Ovary (tissue), 3 donors: ENCODE measurements around the gene GLI3.

Experiments
- EP300 ChIP-seq: sonication (generic); formaldehyde crosslinking; IDR thresholded peaks from one replicate; pipeline ENCODE4 v1.6.1; 2017; ENCODE audit warnings: antibody characterized with exemption
- TF ChIP-seq, protein P1 (sequence below), 3 donors: fragments of 450-650 bp in 2 of 3; fragments of 200-600 bp in 1 of 3; IDR thresholded peaks; one replicate each; pipeline versions ENCODE4 v1.5.1 to v1.8.0; 2016 to 2022; ENCODE audit warnings: antibody characterized with exemption in 3 of 3, mild to moderate bottlenecking in 1 of 3
- donor health status: DM: no; HTN: no; CAD: no.

DNA sequence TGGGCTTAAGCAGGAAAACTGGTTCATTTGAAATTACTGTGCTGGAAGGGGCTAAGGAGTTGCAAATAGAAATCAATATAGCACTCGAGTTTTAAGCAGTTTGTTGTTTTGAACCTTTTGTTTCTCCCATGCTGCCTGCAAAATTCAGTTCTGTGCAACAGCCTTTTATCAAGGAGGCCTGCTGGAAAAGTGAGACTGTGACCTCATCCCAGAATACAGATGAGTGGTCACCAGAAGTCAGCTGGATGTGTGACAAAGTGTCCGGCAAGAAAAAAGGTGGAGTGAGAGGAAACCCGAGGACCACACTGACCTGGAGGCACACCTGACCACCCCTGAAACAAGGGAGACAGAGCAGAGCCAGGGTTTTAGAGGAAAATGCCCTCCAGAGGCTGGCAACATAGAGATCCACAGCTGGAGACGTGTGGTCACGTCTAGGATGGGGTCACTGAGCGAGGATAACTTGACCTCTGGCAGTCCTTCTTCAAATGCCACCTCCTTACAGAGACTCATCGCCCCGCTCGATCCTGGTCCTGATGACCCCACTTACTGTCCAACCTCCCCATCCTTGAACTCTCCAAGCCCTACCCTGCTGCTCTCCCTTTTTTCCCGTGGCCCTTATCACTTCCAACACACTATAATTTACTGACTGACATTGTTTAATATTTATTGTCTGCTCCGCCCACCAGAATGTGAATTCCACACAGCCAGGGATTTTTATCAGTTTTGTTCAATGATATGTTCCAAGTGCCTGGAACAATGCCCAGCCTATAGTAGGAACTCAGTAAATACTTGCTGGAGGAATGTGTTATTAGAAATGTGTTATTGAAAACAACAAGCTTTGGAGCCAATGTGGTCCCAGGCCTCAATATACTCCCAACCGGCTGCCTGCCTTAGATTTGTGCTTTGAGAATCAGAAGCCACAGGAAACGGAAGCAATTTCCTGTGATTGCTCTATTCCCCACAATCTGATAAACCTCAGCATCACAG lies 243.8 kb downstream of the GLI3 start:
- TF ChIP-seq EP300, result no peak
- TF ChIP-seq, protein P1, sequence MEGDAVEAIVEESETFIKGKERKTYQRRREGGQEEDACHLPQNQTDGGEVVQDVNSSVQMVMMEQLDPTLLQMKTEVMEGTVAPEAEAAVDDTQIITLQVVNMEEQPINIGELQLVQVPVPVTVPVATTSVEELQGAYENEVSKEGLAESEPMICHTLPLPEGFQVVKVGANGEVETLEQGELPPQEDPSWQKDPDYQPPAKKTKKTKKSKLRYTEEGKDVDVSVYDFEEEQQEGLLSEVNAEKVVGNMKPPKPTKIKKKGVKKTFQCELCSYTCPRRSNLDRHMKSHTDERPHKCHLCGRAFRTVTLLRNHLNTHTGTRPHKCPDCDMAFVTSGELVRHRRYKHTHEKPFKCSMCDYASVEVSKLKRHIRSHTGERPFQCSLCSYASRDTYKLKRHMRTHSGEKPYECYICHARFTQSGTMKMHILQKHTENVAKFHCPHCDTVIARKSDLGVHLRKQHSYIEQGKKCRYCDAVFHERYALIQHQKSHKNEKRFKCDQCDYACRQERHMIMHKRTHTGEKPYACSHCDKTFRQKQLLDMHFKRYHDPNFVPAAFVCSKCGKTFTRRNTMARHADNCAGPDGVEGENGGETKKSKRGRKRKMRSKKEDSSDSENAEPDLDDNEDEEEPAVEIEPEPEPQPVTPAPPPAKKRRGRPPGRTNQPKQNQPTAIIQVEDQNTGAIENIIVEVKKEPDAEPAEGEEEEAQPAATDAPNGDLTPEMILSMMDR (IDR thresholded peaks at IDR 0.05), result no peak
